Panc1 (cell line): ENCODE results near the gene MRNIP. TPM values are rescaled to one million over a fixed set of nuclear protein-coding genes. Genes with fewer than 3 reads are reported as not detected.

Experiments used
- ATAC-seq: fragments of 200-7000 bp; cut with Tn5 transposase; 2 replicates; pipeline ENCODE4 v1.9.1; 2020; ENCODE audit warnings: mild to moderate bottlenecking, moderate library complexity
- BruUV-seq: library from RNA; stranded (reverse); fragments of 400-500 nt; replicated peaks from 2 replicates; lab custom pipeline; 2021; lab: Mats Ljungman, UMichigan
- CTCF ChIA-PET: fragments of 300-600 bp; sonication (Branson Sonifier 250); formaldehyde crosslinking; loops from one replicate; lab custom pipeline; 2022; ENCODE audit warnings: antibody characterized with exemption; lab: Charles Lee
- POLR2A ChIA-PET: fragments of 300-600 bp; sonication (Branson Sonifier 250); formaldehyde crosslinking; loops from one replicate; lab custom pipeline; 2022; ENCODE audit warnings: antibody characterized with exemption; lab: Charles Lee
- DNase-seq: peaks from one replicate; pipeline ENCODE4 v3.0.0-alpha.2; 2010; ENCODE audit warnings: low read depth, low spot score
- H3K27ac ChIP-seq: 2 replicates; pipeline ENCODE4 v1.5.1; 2011; ENCODE audit warnings: mild to moderate bottlenecking, low read length, inconsistent platforms
- H3K27me3 ChIP-seq: fragments of 200-500 bp; sonication (Bioruptor generic); 2 replicates; pipeline ENCODE4 v1.6.0; 2014; ENCODE audit warnings: low read length, inconsistent platforms; ENCODE audit not compliant: control insufficient read depth, insufficient read depth
- H3K36me3 ChIP-seq: fragments of 200-500 bp; sonication (Bioruptor generic); 2 replicates; pipeline ENCODE4 v1.5.1; 2014; ENCODE audit warnings: inconsistent platforms, mild to moderate bottlenecking, low read length, moderate library complexity; ENCODE audit not compliant: control insufficient read depth, insufficient read depth
- H3K4me1 ChIP-seq: 2 replicates; pipeline ENCODE4 v1.5.1; 2011; ENCODE audit warnings: inconsistent platforms, mild to moderate bottlenecking, low read length, moderate library complexity; ENCODE audit not compliant: control insufficient read depth, insufficient read depth
- H3K4me3 ChIP-seq, 2 experiments: 2 replicates each; pipeline ENCODE4 v1.5.1; 2011 to 2012; ENCODE audit warnings: low read depth in 2 of 2, low read length in 2 of 2, mild to moderate bottlenecking in 2 of 2, inconsistent platforms in 1 of 2, moderate library complexity in 1 of 2
- H3K9me3 ChIP-seq: fragments of 200-500 bp; sonication (Bioruptor generic); 2 replicates; pipeline ENCODE4 v1.5.1; 2014; ENCODE audit warnings: low read depth, mild to moderate bottlenecking, inconsistent platforms, low read length, moderate library complexity; ENCODE audit not compliant: control insufficient read depth, insufficient read depth
- CTCF ChIP-seq: fragments of 450-650 bp; IDR thresholded peaks from 2 replicates; pipeline ENCODE4 v1.5.1; 2017; ENCODE audit warnings: mild to moderate bottlenecking
- POLR2AphosphoS5 ChIP-seq: IDR thresholded peaks from 2 replicates; pipeline ENCODE4 v1.6.1; 2012; ENCODE audit warnings: mild to moderate bottlenecking, low read depth, low read length, moderate library complexity
- REST ChIP-seq, 2 experiments: IDR thresholded peaks; 2 replicates each; pipeline ENCODE4 v1.6.1; 2011 to 2012; ENCODE audit warnings: low read depth in 2 of 2, control low read depth in 1 of 2, low read length in 1 of 2, mild to moderate bottlenecking in 1 of 2, moderate library complexity in 1 of 2; ENCODE audit not compliant: insufficient read depth in 1 of 2
- SIN3A ChIP-seq: IDR thresholded peaks from 2 replicates; pipeline ENCODE4 v1.6.1; 2012; ENCODE audit warnings: low read depth, mild to moderate bottlenecking, low read length, moderate library complexity, borderline replicate concordance; ENCODE audit not compliant: insufficient read depth
- in situ Hi-C: cut with HindIII; loops from 2 replicates; pipeline ENCODE4 v1.10.0; 2016; ENCODE audit warnings: low sequenced_read_pairs, low pct_unique_long_range_greater_than_20kb
- intact Hi-C: fragments of 100-400 bp; cut with micrococcal nuclease; formaldehyde crosslinking; loops from one replicate; pipeline ENCODE4 v1.10.0; 2022; ENCODE audit not compliant: unreplicated experiment
- total RNA-seq: library from RNA; stranded (reverse); gene quantifications from one replicate; pipeline ENCODE4 v1.2.1, GENCODE V29; 2021; ENCODE audit not compliant: unreplicated experiment

The MRNIP gene
- total RNA-seq, 1 experiment from 2014 or later, result 33.0 TPM

GRCh38 chr5:179866241-179867078, 7.8 kb upstream of the MRNIP start:
- intact Hi-C loops, result no loop called here
- DNase-seq (no peak), ATAC-seq (0 out of 2 replicates have a peak, but pooled peaks have one; percentile 33)
- no peak for TF ChIP-seq REST (IDR thresholded peaks at IDR 0.05; ENCODE audit: insufficient read depth in 1 of 2, low read depth in 2 of 2, low read length in 1 of 2)
- Histone ChIP-seq H3K27ac (no peak overlapping the region), H3K4me3 (no peak overlapping the region), H3K36me3 (peaks cover 6% of the 10 kb centered on the region; the same call in 1 of the 2 replicates), H3K4me1 (no peaks in the 10 kb centered on the region), H3K9me3 (no peaks in the 10 kb centered on the region), H3K27me3 (no peaks in the 10 kb centered on the region)
- CTCF ChIA-PET, result no interaction called here
- in situ Hi-C loops, result no loop called here
- POLR2A ChIA-PET, result interaction anchor here (0.6 kb wide), 1 partner anchor 14 kb away, joined by 3 read pairs; no protein-coding TSS in a partner anchor
- no TSS peak for BruUV-seq

GRCh38 chr5:179865491-179866240, 7.0 kb upstream of the MRNIP start:
- in situ Hi-C loops, result no loop called here
- Histone ChIP-seq H3K9me3 (no peaks in the 10 kb centered on the region), H3K27me3 (no peaks in the 10 kb centered on the region), H3K4me3 (no peak overlapping the region), H3K36me3 (0 out of 2 replicates have a peak, but pooled peaks cover 2% of the 10 kb centered on the region), H3K4me1 (no peaks in the 10 kb centered on the region), H3K27ac (no peak overlapping the region)
- DNase-seq, result no peak
- ChIA-PET POLR2A (no interaction called here), CTCF (no interaction called here)
- no peak for TF ChIP-seq POLR2AphosphoS5
- no peak for TF ChIP-seq REST (IDR thresholded peaks at IDR 0.05; ENCODE audit: insufficient read depth in 1 of 2, low read depth in 2 of 2, low read length in 1 of 2)
- no peak for TF ChIP-seq CTCF
- no peak for TF ChIP-seq SIN3A
- ATAC-seq, result no peak
- intact Hi-C loops, result no loop called here
- no TSS peak for BruUV-seq
